Activated naive CD4-positive, alpha-beta T cell treated with anti-CD3 and anti-CD28 coated beads for 36 hours (primary cell): ENCODE results near the gene KCTD16. TPM values are rescaled to one million over a fixed set of nuclear protein-coding genes. Genes with fewer than 3 reads are reported as not detected.

Experiments used
- CTCF ChIA-PET: fragments of 350-600 bp; sonication (Branson Sonifier 250); formaldehyde crosslinking; loops from one replicate; lab custom pipeline; 2021; ENCODE audit warnings: antibody characterized with exemption; lab: Charles Lee
- DNase-seq: peaks from one replicate; pipeline ENCODE4 v3.0.0-alpha.2; 2020
- H3K27ac Mint-ChIP-seq: one replicate; pipeline ENCODE4 v1.8.0; 2021; ENCODE audit warnings: mild to moderate bottlenecking, mixed read lengths
- H3K27me3 Mint-ChIP-seq: one replicate; pipeline ENCODE4 v1.8.0; 2021; ENCODE audit warnings: low read depth, mixed read lengths
- H3K36me3 Mint-ChIP-seq: one replicate; pipeline ENCODE4 v1.8.0; 2021; ENCODE audit warnings: low read depth, mixed read lengths
- H3K4me1 Mint-ChIP-seq: one replicate; pipeline ENCODE4 v1.8.0; 2021; ENCODE audit warnings: low read depth, mixed read lengths
- H3K4me3 Mint-ChIP-seq: one replicate; pipeline ENCODE4 v1.8.0; 2021; ENCODE audit warnings: mild to moderate bottlenecking, moderate library complexity, mixed read lengths
- H3K9me3 Mint-ChIP-seq: one replicate; pipeline ENCODE4 v1.8.0; 2021; ENCODE audit warnings: mixed read lengths
- intact Hi-C: fragments of 100-400 bp; cut with micrococcal nuclease; formaldehyde crosslinking; loops from one replicate; pipeline ENCODE4 v1.15.1; 2023
- total RNA-seq, 2 experiments: library from RNA; stranded (reverse); gene quantifications; one replicate each; pipeline ENCODE4 v1.2.3, GENCODE V29; 2021

KCTD16 gene
- total RNA-seq, 2 experiments from 2014 or later = 0.27 to 0.29 TPM

- Mint-ChIP-seq H3K4me3 (peak overlapping the region; percentile 91), H3K36me3 (peaks cover 8% of the 10 kb centered on the region), H3K9me3 (no peaks in the 10 kb centered on the region), H3K27me3 (no peaks in the 10 kb centered on the region), H3K27ac (peak overlapping the region; percentile 60), H3K4me1 (peaks cover 39% of the 10 kb centered on the region)
- CTCF ChIA-PET = interaction anchor here (1.1 to 4.8 kb wide), 3 partner anchors 16 to 28 kb away, joined by 4 to 40 read pairs (median 8); no protein-coding TSS in a partner anchor
- intact Hi-C loops = loop anchor here (1.0 to 2.0 kb wide), 4 partner anchors 22 to 1399 kb away; partner anchors contain the start of gene ARHGAP26
- peak; percentile 12 for DNase-seq
Measured at GRCh38 chr5:144169904-144170275, 783 bp upstream of the KCTD16 start.

- H3K27ac Mint-ChIP-seq = no peak overlapping the region
- peaks cover 3% of the 10 kb centered on the region for H3K36me3 Mint-ChIP-seq
- H3K9me3 Mint-ChIP-seq = no peaks in the 10 kb centered on the region
- DNase-seq = no peak
- H3K27me3 Mint-ChIP-seq = no peaks in the 10 kb centered on the region
- peaks cover 17% of the 10 kb centered on the region for H3K4me1 Mint-ChIP-seq
- CTCF ChIA-PET = interaction anchor here (0.7 kb wide), 1 partner anchor 15 kb away, joined by 4 read pairs; no protein-coding TSS in a partner anchor
- no peak overlapping the region for H3K4me3 Mint-ChIP-seq
- intact Hi-C loops = no loop called here
Measured at GRCh38 chr5:144173766-144174165, 3.1 kb downstream of the KCTD16 start.

- DNase-seq = no peak
- Mint-ChIP-seq H3K27ac (no peak overlapping the region), H3K4me3 (no peak overlapping the region), H3K4me1 (no peaks in the 10 kb centered on the region), H3K27me3 (no peaks in the 10 kb centered on the region), H3K9me3 (no peaks in the 10 kb centered on the region), H3K36me3 (no peaks in the 10 kb centered on the region)
- intact Hi-C loops = no loop called here
- CTCF ChIA-PET = interaction anchor here (1.0 kb wide), 1 partner anchor 15 kb away, joined by 3 read pairs; no protein-coding TSS in a partner anchor
Measured at GRCh38 chr5:144177548-144177947, 6.9 kb downstream of the KCTD16 start.

- CTCF ChIA-PET = interaction anchor here (0.6 to 1.6 kb wide), 3 partner anchors 13 to 47 kb away, joined by 3 to 4 read pairs (median 3); no protein-coding TSS in a partner anchor
- H3K27me3 Mint-ChIP-seq = no peaks in the 10 kb centered on the region
- H3K4me1 Mint-ChIP-seq = peaks cover 3% of the 10 kb centered on the region
- no peaks in the 10 kb centered on the region for H3K9me3 Mint-ChIP-seq
- no peak for DNase-seq
- no peaks in the 10 kb centered on the region for H3K36me3 Mint-ChIP-seq
- no peak overlapping the region for H3K4me3 Mint-ChIP-seq
- intact Hi-C loops = no loop called here
- no peak overlapping the region for H3K27ac Mint-ChIP-seq
Measured at GRCh38 chr5:144179226-144179625, 8.6 kb downstream of the KCTD16 start.

GRCh38 chr5:144183254-144183889 is 12.7 kb downstream of the KCTD16 start:
- intact Hi-C loops = loop anchor here (1.0 to 10.0 kb wide), 3 partner anchors 358 to 1469 kb away; no protein-coding TSS in a partner anchor
- CTCF ChIA-PET = interaction anchor here (0.5 kb wide), 1 partner anchor 1382 kb away, joined by 4 read pairs; no protein-coding TSS in a partner anchor
- DNase-seq = no peak
- Mint-ChIP-seq H3K9me3 (no peaks in the 10 kb centered on the region), H3K4me3 (no peak overlapping the region), H3K4me1 (peaks cover 35% of the 10 kb centered on the region), H3K27ac (no peak overlapping the region), H3K27me3 (no peaks in the 10 kb centered on the region), H3K36me3 (no peaks in the 10 kb centered on the region)

- no peak overlapping the region for H3K4me3 Mint-ChIP-seq
- CTCF ChIA-PET = interaction anchor here (1.0 to 1.9 kb wide), 4 partner anchors 16 to 784 kb away, joined by 3 to 5 read pairs (median 3); partner anchors contain the start of gene NR3C1
- intact Hi-C loops = loop anchor here (2.0 to 10.0 kb wide), 9 partner anchors 219 to 1473 kb away; no protein-coding TSS in a partner anchor
- peak; percentile 88 for DNase-seq
- H3K27ac Mint-ChIP-seq = peak overlapping the region; percentile 87
- H3K4me1 Mint-ChIP-seq = peaks cover 52% of the 10 kb centered on the region
- no peaks in the 10 kb centered on the region for H3K9me3 Mint-ChIP-seq
- no peaks in the 10 kb centered on the region for H3K36me3 Mint-ChIP-seq
- H3K27me3 Mint-ChIP-seq = no peaks in the 10 kb centered on the region
Measured at GRCh38 chr5:144187699-144188294, 17.1 kb downstream of the KCTD16 start.

- no peaks in the 10 kb centered on the region for H3K9me3 Mint-ChIP-seq
- peaks cover 46% of the 10 kb centered on the region for H3K4me1 Mint-ChIP-seq
- no peaks in the 10 kb centered on the region for H3K27me3 Mint-ChIP-seq
- CTCF ChIA-PET = interaction anchor here (0.5 to 3.8 kb wide), 7 partner anchors 9 to 1175 kb away, joined by 3 to 40 read pairs (median 4); partner anchors contain the start of genes KCTD16, NR3C1 and YIPF5
- DNase-seq = peak; percentile 90
- intact Hi-C loops = loop anchor here (1.0 to 10.0 kb wide), 16 partner anchors 221 to 1757 kb away; no protein-coding TSS in a partner anchor
- H3K4me3 Mint-ChIP-seq = peak overlapping the region; percentile 45
- no peaks in the 10 kb centered on the region for H3K36me3 Mint-ChIP-seq
- H3K27ac Mint-ChIP-seq = peak overlapping the region; percentile 87
Measured at GRCh38 chr5:144189800-144190429, 19.2 kb downstream of the KCTD16 start.

- H3K27ac Mint-ChIP-seq = no peak overlapping the region
- H3K4me1 Mint-ChIP-seq = peaks cover 35% of the 10 kb centered on the region
- no peaks in the 10 kb centered on the region for H3K27me3 Mint-ChIP-seq
- DNase-seq = no peak
- CTCF ChIA-PET = interaction anchor here (0.6 to 3.8 kb wide), 10 partner anchors 11 to 1190 kb away, joined by 3 to 40 read pairs (median 4); partner anchors contain the start of genes KCTD16 and YIPF5
- H3K36me3 Mint-ChIP-seq = no peaks in the 10 kb centered on the region
- no peak overlapping the region for H3K4me3 Mint-ChIP-seq
- intact Hi-C loops = loop anchor here (2.0 kb wide), 4 partner anchors 269 to 1755 kb away; no protein-coding TSS in a partner anchor
- H3K9me3 Mint-ChIP-seq = no peaks in the 10 kb centered on the region
Measured at GRCh38 chr5:144191531-144191930, 20.9 kb downstream of the KCTD16 start.

- no peaks in the 10 kb centered on the region for H3K9me3 Mint-ChIP-seq
- H3K4me3 Mint-ChIP-seq = no peak overlapping the region
- H3K36me3 Mint-ChIP-seq = no peaks in the 10 kb centered on the region
- DNase-seq = peak; percentile 50
- CTCF ChIA-PET = interaction anchor here (0.6 to 3.8 kb wide), 9 partner anchors 11 to 1191 kb away, joined by 3 to 40 read pairs (median 4); partner anchors contain the start of genes KCTD16 and YIPF5
- H3K27me3 Mint-ChIP-seq = no peaks in the 10 kb centered on the region
- peaks cover 30% of the 10 kb centered on the region for H3K4me1 Mint-ChIP-seq
- intact Hi-C loops = loop anchor here (1.0 to 2.0 kb wide), 12 partner anchors 22 to 1991 kb away; partner anchors contain the start of genes KCTD16, LARS1 and YIPF5
- H3K27ac Mint-ChIP-seq = no peak overlapping the region
Measured at GRCh38 chr5:144191998-144192397, 21.3 kb downstream of the KCTD16 start.

GRCh38 chr5:144192661-144193060 is 22.0 kb downstream of the KCTD16 start:
- no peaks in the 10 kb centered on the region for H3K36me3 Mint-ChIP-seq
- no peak for DNase-seq
- no peak overlapping the region for H3K4me3 Mint-ChIP-seq
- H3K27me3 Mint-ChIP-seq = no peaks in the 10 kb centered on the region
- intact Hi-C loops = loop anchor here (1.0 to 2.0 kb wide), 8 partner anchors 22 to 1990 kb away; partner anchors contain the start of genes KCTD16, LARS1 and YIPF5
- peaks cover 24% of the 10 kb centered on the region for H3K4me1 Mint-ChIP-seq
- CTCF ChIA-PET = interaction anchor here (0.6 to 3.8 kb wide), 6 partner anchors 12 to 1192 kb away, joined by 3 to 40 read pairs (median 4); partner anchors contain the start of genes KCTD16 and YIPF5
- no peaks in the 10 kb centered on the region for H3K9me3 Mint-ChIP-seq
- H3K27ac Mint-ChIP-seq = no peak overlapping the region

GRCh38 chr5:144194144-144194543 is 23.5 kb downstream of the KCTD16 start:
- CTCF ChIA-PET = interaction anchor here (2.0 to 3.8 kb wide), 2 partner anchors 10 to 23 kb away, joined by 12 to 40 read pairs; partner anchors contain the start of genes KCTD16 and YIPF5
- Mint-ChIP-seq H3K27me3 (no peaks in the 10 kb centered on the region), H3K36me3 (no peaks in the 10 kb centered on the region), H3K9me3 (no peaks in the 10 kb centered on the region), H3K27ac (no peak overlapping the region), H3K4me1 (peaks cover 9% of the 10 kb centered on the region), H3K4me3 (no peak overlapping the region)
- intact Hi-C loops = no loop called here
- DNase-seq = no peak
